Measurements from ENCODE around the gene CAMTA1. TPM values are rescaled to one million over a fixed set of nuclear protein-coding genes. Genes with fewer than 3 reads are reported as not detected.

CAMTA1 gene
- total RNA-seq, 2 donors from 2014 or later, result 100 to 102 TPM

GRCh38 chr1:7087888-7088287 is 302.6 kb downstream of the CAMTA1 start:
- Histone ChIP-seq H3K36me3 (no peaks in the 10 kb centered on the region), H3K27ac (no peak overlapping the region), H3K4me1 (replicated peaks) (no peaks in the 10 kb centered on the region), H3K9me3 (no peaks in the 10 kb centered on the region), H3K27me3 (replicated peaks; ENCODE audit: insufficient read depth) (no peaks in the 10 kb centered on the region), H3K4me3 (no peak overlapping the region)
- intact Hi-C loops (cut with DNase I), result no loop called here
- no peak for DNase-seq (ENCODE audit: low spot score)
- TF ChIP-seq, protein P1, sequence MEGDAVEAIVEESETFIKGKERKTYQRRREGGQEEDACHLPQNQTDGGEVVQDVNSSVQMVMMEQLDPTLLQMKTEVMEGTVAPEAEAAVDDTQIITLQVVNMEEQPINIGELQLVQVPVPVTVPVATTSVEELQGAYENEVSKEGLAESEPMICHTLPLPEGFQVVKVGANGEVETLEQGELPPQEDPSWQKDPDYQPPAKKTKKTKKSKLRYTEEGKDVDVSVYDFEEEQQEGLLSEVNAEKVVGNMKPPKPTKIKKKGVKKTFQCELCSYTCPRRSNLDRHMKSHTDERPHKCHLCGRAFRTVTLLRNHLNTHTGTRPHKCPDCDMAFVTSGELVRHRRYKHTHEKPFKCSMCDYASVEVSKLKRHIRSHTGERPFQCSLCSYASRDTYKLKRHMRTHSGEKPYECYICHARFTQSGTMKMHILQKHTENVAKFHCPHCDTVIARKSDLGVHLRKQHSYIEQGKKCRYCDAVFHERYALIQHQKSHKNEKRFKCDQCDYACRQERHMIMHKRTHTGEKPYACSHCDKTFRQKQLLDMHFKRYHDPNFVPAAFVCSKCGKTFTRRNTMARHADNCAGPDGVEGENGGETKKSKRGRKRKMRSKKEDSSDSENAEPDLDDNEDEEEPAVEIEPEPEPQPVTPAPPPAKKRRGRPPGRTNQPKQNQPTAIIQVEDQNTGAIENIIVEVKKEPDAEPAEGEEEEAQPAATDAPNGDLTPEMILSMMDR (IDR thresholded peaks at IDR 0.05), result no peak
- no peak for TF ChIP-seq POLR2AphosphoS5 (IDR thresholded peaks at IDR 0.05)
- TF ChIP-seq POLR2A (IDR thresholded peaks at IDR 0.05), result no peak
- 84% methylated on average over 9 of the region's 9 CpGs for WGBS

GRCh38 chr1:7089497-7089896 is 304.2 kb downstream of the CAMTA1 start:
- Histone ChIP-seq H3K27me3 (replicated peaks; ENCODE audit: insufficient read depth) (no peaks in the 10 kb centered on the region), H3K27ac (no peak overlapping the region), H3K4me3 (no peak overlapping the region), H3K36me3 (no peaks in the 10 kb centered on the region), H3K4me1 (replicated peaks) (no peaks in the 10 kb centered on the region), H3K9me3 (no peaks in the 10 kb centered on the region)
- DNase-seq (ENCODE audit: low spot score), result no peak
- intact Hi-C loops (cut with DNase I), result no loop called here
- no peak for TF ChIP-seq POLR2A (IDR thresholded peaks at IDR 0.05)
- TF ChIP-seq POLR2AphosphoS5 (IDR thresholded peaks at IDR 0.05), result no peak
- TF ChIP-seq, protein P1 (IDR thresholded peaks at IDR 0.05), result no peak
- WGBS, result 57% methylated on average over 5 of the region's 5 CpGs

DNA sequence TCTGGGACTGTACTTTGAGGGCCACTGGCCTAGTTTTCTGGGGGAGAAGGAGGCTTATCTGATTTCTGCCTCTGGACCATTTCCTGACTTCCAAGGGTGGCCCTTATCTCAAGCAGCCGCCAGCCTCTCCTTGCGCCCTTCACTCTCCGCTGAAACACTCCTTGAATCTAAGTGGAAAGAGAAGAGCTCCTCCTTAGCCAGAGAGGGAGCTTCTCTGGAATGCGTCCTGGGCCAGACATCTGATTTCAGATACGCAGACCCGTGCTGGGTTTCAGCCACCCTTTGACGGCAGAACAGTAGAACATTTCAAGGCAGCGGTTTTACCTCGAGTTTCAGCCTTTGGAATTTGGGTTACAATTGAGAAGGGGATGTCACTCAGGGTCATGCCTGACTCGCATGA is 308.0 kb downstream of the CAMTA1 start:
- Histone ChIP-seq H3K27ac (no peak overlapping the region), H3K36me3 (no peaks in the 10 kb centered on the region), H3K4me3 (no peak overlapping the region), H3K4me1 (replicated peaks) (no peaks in the 10 kb centered on the region), H3K9me3 (no peaks in the 10 kb centered on the region), H3K27me3 (replicated peaks; ENCODE audit: insufficient read depth) (no peaks in the 10 kb centered on the region)
- 52% methylated on average over 10 of the region's 10 CpGs for WGBS
- TF ChIP-seq POLR2A (IDR thresholded peaks at IDR 0.05), result no peak
- TF ChIP-seq, protein P1 (IDR thresholded peaks at IDR 0.05), result no peak
- no peak for TF ChIP-seq POLR2AphosphoS5 (IDR thresholded peaks at IDR 0.05)
- intact Hi-C loops (cut with DNase I), result no loop called here
- no peak for DNase-seq (ENCODE audit: low spot score)

DNA sequence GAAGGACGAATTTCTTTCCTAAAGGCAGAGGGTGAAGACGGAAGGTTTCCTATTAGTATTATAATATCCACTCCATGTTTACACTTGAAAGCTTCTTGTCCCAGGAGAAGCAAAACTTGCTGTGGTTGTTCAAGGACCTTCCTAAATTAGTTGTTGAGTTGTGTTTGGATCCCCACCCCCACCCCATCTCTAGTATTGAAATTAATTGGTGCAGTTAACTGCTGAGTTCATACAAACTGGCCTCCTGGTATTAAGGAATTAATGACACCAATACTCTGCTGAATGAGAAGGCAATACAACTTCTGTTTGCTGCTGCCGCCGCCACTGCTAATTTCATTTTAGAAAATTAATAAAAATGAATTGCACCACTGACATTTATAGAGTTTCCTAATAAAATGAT is 308.8 kb downstream of the CAMTA1 start:
- Histone ChIP-seq H3K4me3 (no peak overlapping the region), H3K36me3 (no peaks in the 10 kb centered on the region), H3K9me3 (no peaks in the 10 kb centered on the region), H3K4me1 (replicated peaks) (no peaks in the 10 kb centered on the region), H3K27ac (no peak overlapping the region), H3K27me3 (replicated peaks; ENCODE audit: insufficient read depth) (no peaks in the 10 kb centered on the region)
- TF ChIP-seq, protein P1 (IDR thresholded peaks at IDR 0.05), result no peak
- TF ChIP-seq POLR2AphosphoS5 (IDR thresholded peaks at IDR 0.05), result no peak
- intact Hi-C loops (cut with DNase I), result no loop called here
- 85% methylated on average over 4 of the region's 4 CpGs for WGBS
- DNase-seq (ENCODE audit: low spot score), result no peak

DNA sequence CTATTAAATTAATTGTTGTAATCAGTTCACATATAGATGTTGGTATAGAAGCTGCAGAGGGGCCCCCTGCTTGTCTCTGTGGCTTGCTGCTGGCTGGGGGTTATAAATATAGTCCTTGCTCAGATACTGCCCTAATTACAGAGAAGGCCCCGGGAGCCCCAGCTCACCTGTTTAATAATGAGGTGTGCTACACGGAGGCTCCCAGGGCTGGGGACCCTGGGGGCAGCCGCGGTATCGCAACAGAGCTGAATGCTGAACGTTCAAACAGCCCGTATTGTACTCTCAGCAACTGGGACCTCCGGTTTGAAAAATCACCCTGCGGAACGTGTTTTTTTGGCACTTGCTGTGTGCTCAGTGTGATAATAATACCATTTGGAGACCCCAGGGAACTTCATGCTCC is 309.3 kb downstream of the CAMTA1 start:
- 45% methylated on average over 10 of the region's 10 CpGs for WGBS
- Histone ChIP-seq H3K27ac (no peak overlapping the region), H3K27me3 (replicated peaks; ENCODE audit: insufficient read depth) (no peaks in the 10 kb centered on the region), H3K4me1 (replicated peaks) (no peaks in the 10 kb centered on the region), H3K9me3 (no peaks in the 10 kb centered on the region), H3K4me3 (no peak overlapping the region), H3K36me3 (no peaks in the 10 kb centered on the region)
- TF ChIP-seq POLR2AphosphoS5 (IDR thresholded peaks at IDR 0.05) (no peak), POLR2A (IDR thresholded peaks at IDR 0.05) (no peak)
- TF ChIP-seq, protein P1 (IDR thresholded peaks at IDR 0.05), result no peak
- DNase-seq (ENCODE audit: low spot score), result no peak
- intact Hi-C loops (cut with DNase I), result no loop called here

Data from prostate gland (tissue), 2 donors.